Cardiac muscle cell (in vitro differentiated cells and primary cell): ENCODE measurements around the gene ZC3H12C. TPM values are rescaled to one million over a fixed set of nuclear protein-coding genes. Genes with fewer than 3 reads are reported as not detected.

Experiments
- DNase-seq, 2 donors: peaks; one replicate each; pipeline versions ENCODE4 v3.0.0 to v3.0.0-alpha.2; 2010 to 2017; ENCODE audit warnings: low read depth in 1 of 2, low spot score in 1 of 2
- H3K27ac ChIP-seq: fragments of 200-600 bp; sonication (generic); 2 replicates; pipeline ENCODE4 v1.5.1; 2016
- H3K27me3 ChIP-seq: fragments of 200-600 bp; sonication (generic); 2 replicates; pipeline ENCODE4 v1.6.0; 2016; ENCODE audit warnings: control low read depth
- H3K36me3 ChIP-seq: fragments of 200-600 bp; sonication (generic); 2 replicates; pipeline ENCODE4 v1.5.1; 2016; ENCODE audit warnings: control low read depth
- H3K4me1 ChIP-seq: fragments of 200-600 bp; sonication (generic); 2 replicates; pipeline ENCODE4 v1.8.1; 2017; ENCODE audit warnings: low read depth, mild to moderate bottlenecking, mixed run types
- H3K4me3 ChIP-seq: fragments of 200-600 bp; sonication (generic); 2 replicates; pipeline ENCODE4 v1.5.1; 2016; ENCODE audit warnings: mild to moderate bottlenecking
- H3K9me3 ChIP-seq: fragments of 200-600 bp; sonication (generic); 2 replicates; pipeline ENCODE4 v1.5.1; 2017; ENCODE audit warnings: low read depth, mild to moderate bottlenecking, control low read depth
- polyA plus RNA-seq: library from polyadenylated mRNA; unstranded; fragments of >200 nt; fragmentation: Nextera tagmentation; extraction: Ambion mirVana; gene quantifications from 2 replicates; pipeline ENCODE4 v1.2.1, GENCODE V29; 2016
- total RNA-seq: library from RNA; depleted of rRNA; stranded (reverse); fragments of >200 nt; gene quantifications from 2 replicates; pipeline ENCODE4 v1.2.3, GENCODE V29; 2016
- TF ChIP-seq, protein P1 (sequence below): IDR thresholded peaks from 2 replicates; pipeline ENCODE4 v1.5.1; 2012; ENCODE audit warnings: low read depth, mild to moderate bottlenecking, low read length

ZC3H12C gene
- total and polyA plus RNA-seq, 2 experiments from 2014 or later = 1.0 to 7.1 TPM

DNA sequence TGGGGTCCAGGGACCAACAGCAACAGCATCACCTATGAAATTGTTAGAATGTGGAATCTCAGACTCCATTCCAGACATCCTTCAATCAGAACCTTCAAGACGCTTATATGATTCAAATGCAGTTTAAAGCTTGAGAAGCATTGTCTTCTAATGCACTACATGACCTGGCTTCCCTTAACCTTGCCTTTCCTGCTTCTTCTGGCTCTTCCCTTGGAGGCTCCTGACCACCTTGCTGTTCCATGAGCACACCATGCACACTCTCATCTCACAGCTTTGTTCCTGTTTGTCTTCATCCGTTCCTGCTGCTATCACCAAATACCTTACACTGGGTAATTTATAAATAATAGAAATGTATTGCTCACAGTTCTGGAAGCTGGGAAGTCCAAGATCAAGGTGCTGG, 26.1 kb downstream of the ZC3H12C start:
- no peaks in the 10 kb centered on the region for H3K36me3 ChIP-seq
- TF ChIP-seq, protein P1, sequence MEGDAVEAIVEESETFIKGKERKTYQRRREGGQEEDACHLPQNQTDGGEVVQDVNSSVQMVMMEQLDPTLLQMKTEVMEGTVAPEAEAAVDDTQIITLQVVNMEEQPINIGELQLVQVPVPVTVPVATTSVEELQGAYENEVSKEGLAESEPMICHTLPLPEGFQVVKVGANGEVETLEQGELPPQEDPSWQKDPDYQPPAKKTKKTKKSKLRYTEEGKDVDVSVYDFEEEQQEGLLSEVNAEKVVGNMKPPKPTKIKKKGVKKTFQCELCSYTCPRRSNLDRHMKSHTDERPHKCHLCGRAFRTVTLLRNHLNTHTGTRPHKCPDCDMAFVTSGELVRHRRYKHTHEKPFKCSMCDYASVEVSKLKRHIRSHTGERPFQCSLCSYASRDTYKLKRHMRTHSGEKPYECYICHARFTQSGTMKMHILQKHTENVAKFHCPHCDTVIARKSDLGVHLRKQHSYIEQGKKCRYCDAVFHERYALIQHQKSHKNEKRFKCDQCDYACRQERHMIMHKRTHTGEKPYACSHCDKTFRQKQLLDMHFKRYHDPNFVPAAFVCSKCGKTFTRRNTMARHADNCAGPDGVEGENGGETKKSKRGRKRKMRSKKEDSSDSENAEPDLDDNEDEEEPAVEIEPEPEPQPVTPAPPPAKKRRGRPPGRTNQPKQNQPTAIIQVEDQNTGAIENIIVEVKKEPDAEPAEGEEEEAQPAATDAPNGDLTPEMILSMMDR = no peak
- no peak for DNase-seq
- H3K4me3 ChIP-seq = no peak overlapping the region
- no peaks in the 10 kb centered on the region for H3K4me1 ChIP-seq
- no peaks in the 10 kb centered on the region for H3K9me3 ChIP-seq
- H3K27ac ChIP-seq = no peak overlapping the region
- no peaks in the 10 kb centered on the region for H3K27me3 ChIP-seq

DNA sequence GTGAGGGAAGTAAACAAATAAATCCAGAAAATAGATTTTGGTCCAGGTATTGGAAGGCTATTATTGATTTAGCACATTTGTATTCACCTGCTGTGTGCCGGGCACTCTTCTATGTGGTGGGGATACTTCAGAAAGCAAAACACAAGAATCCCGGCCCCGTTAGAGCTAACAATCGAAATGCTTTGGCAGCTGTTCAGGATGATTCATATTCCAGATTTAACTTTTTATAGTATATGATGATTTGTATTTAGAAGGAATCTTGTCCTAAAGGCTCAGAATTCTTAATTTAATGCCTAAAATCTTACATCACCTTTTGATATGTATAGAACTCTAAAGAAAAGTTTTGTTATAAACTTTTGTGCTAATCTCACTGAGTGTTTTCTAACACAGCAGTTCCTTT, 28.0 kb downstream of the ZC3H12C start:
- DNase-seq = peak in 1 of 2 donors; percentile 77
- no peak overlapping the region for H3K27ac ChIP-seq
- H3K4me3 ChIP-seq = no peak overlapping the region
- H3K9me3 ChIP-seq = no peaks in the 10 kb centered on the region
- TF ChIP-seq, protein P1 = no peak
- H3K4me1 ChIP-seq = no peaks in the 10 kb centered on the region
- no peaks in the 10 kb centered on the region for H3K27me3 ChIP-seq
- H3K36me3 ChIP-seq = no peaks in the 10 kb centered on the region

DNA sequence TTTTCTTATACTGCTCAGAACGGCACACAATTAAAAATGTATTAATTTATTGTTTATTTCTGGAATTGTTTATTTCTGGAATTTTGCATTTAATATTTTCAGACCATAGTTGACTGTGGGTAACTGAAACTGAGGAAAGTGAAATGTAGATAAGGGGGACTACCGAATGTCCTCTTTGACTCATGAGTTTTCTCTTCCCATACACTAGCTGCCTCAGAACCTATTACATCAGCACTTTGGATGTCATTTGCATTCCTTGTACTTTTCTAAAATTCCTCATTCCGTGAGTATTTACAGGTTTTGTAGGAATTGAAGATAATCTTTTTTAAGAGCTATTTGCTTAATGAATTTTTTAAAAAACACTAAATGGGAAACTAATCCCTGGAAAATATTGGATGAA, 29.8 kb downstream of the ZC3H12C start:
- DNase-seq = peak in 1 of 2 donors; percentile 84
- H3K27ac ChIP-seq = no peak overlapping the region
- no peak overlapping the region for H3K4me3 ChIP-seq

DNA sequence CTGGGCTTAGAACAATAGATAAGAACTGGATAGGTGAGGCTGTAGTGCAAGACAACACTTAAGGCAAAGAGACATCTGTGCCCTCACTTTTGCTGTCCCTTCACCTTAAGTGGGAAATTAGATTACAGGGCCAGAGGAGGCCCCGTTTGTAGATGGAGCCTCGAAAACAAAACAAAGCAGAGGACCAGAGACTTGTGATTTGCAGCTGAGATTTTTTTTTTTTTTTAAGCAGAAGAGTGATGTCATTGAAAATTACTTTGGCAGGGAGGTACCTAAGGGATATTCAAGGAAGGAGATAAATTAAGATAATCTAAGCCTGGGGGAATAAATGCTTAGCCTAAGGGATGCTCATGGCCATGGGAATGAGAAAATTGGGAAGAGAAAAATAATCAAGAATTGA, 31.4 kb downstream of the ZC3H12C start:
- no peak for DNase-seq
- H3K9me3 ChIP-seq = no peaks in the 10 kb centered on the region
- H3K4me3 ChIP-seq = no peak overlapping the region
- H3K27me3 ChIP-seq = no peaks in the 10 kb centered on the region
- H3K4me1 ChIP-seq = peaks cover 12% of the 10 kb centered on the region
- H3K27ac ChIP-seq = no peak overlapping the region
- TF ChIP-seq, protein P1 = no peak
- no peaks in the 10 kb centered on the region for H3K36me3 ChIP-seq

More for the DNA sequence above, 29.8 kb downstream of the ZC3H12C start:
- H3K27me3 ChIP-seq = no peaks in the 10 kb centered on the region
- no peaks in the 10 kb centered on the region for H3K36me3 ChIP-seq
- H3K4me1 ChIP-seq = peaks cover 7% of the 10 kb centered on the region
- H3K9me3 ChIP-seq = no peaks in the 10 kb centered on the region
- TF ChIP-seq, protein P1 = no peak

DNA sequence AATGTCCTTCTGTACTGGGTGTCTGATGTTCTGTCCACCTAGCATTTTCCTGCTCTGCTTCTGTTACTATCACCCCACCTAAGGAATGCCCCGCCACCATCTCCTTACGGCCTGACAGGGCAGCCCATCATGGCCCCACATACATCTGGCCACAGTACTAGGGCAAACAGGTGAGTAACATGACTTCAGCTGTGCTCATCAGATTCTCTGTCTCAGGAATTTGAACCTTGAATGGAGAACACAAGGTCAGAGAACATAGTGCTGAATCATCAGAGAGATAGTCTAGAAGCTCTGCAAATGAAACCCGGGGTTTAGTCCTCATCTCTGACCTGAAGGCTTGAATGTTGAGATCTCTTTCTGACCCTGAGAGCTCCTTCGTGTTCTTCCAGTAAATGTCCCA, 32.4 kb downstream of the ZC3H12C start:
- H3K4me1 ChIP-seq = peaks cover 12% of the 10 kb centered on the region

More for the DNA sequence above, 32.4 kb downstream of the ZC3H12C start:
- no peaks in the 10 kb centered on the region for H3K36me3 ChIP-seq
- no peak overlapping the region for H3K27ac ChIP-seq
- no peak overlapping the region for H3K4me3 ChIP-seq
- TF ChIP-seq, protein P1 = no peak
- no peaks in the 10 kb centered on the region for H3K9me3 ChIP-seq
- peak in 1 of 2 donors; percentile 80 for DNase-seq
- H3K27me3 ChIP-seq = no peaks in the 10 kb centered on the region
